Tibial nerve (tissue), 4 donors: ENCODE measurements around the gene CRP.

Experiments used
- EP300 ChIP-seq, 2 donors: sonication (generic); formaldehyde crosslinking; IDR thresholded peaks; one replicate each; pipeline ENCODE4 v1.6.1; 2017; ENCODE audit warnings: antibody characterized with exemption in 2 of 2, mild to moderate bottlenecking in 1 of 2
- POLR2A ChIP-seq, 2 donors: fragments of 450-650 bp; IDR thresholded peaks; one replicate each; pipeline ENCODE4 v1.6.1; 2017; ENCODE audit warnings: antibody characterized with exemption in 2 of 2, mild to moderate bottlenecking in 2 of 2, moderate library complexity in 2 of 2
- TF ChIP-seq, protein P1 (sequence below), 5 experiments: fragments of 200-600 bp in 3 of 5; fragments of 450-650 bp in 2 of 5; sonication (generic) in 3 of 5; IDR thresholded peaks; one replicate each; pipeline ENCODE4 v1.5.1; 2016 to 2019; ENCODE audit warnings: antibody characterized with exemption in 5 of 5, mild to moderate bottlenecking in 3 of 5, moderate library complexity in 2 of 5

DNA sequence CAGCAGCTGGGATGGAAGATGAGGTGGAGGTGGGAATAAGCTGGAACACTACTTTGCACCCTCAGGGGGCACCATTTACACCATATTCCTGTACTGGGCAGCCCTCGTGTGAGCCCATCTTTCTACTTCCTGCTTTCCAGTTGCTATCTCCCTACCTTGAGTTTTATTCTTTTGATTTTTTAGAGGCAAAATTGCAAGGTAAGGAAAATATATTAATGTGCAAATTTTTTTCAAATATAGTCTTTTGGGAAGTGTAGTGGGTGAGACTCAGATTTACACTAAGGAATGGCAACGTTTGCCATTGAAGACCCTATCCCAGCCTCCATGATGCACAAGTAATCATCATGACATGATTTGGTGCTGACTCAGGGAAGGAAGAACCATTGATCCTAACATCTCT is 35.2 kb upstream of the CRP start:
- TF ChIP-seq, protein P1, sequence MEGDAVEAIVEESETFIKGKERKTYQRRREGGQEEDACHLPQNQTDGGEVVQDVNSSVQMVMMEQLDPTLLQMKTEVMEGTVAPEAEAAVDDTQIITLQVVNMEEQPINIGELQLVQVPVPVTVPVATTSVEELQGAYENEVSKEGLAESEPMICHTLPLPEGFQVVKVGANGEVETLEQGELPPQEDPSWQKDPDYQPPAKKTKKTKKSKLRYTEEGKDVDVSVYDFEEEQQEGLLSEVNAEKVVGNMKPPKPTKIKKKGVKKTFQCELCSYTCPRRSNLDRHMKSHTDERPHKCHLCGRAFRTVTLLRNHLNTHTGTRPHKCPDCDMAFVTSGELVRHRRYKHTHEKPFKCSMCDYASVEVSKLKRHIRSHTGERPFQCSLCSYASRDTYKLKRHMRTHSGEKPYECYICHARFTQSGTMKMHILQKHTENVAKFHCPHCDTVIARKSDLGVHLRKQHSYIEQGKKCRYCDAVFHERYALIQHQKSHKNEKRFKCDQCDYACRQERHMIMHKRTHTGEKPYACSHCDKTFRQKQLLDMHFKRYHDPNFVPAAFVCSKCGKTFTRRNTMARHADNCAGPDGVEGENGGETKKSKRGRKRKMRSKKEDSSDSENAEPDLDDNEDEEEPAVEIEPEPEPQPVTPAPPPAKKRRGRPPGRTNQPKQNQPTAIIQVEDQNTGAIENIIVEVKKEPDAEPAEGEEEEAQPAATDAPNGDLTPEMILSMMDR (IDR thresholded peaks at IDR 0.05), result no peak
- no peak for TF ChIP-seq POLR2A (IDR thresholded peaks at IDR 0.05)
- TF ChIP-seq EP300 (IDR thresholded peaks at IDR 0.05), result no peak
